ENCODE results near the gene TTC1.
"Not testable (repeated sequence)": the region's sequence is repeated elsewhere in the genome, so short reads cannot be mapped to it uniquely, and the experiment has no call there.

TTC1 gene

GRCh38 chr5:160040471-160040835 lies 31.5 kb downstream of the TTC1 start:
- DNase-seq (ENCODE audit: low spot score): no peak

- no peak for DNase-seq (ENCODE audit: low spot score)
These were observed 33.7 kb downstream of the TTC1 start for GRCh38 chr5:160042671-160043070.

GRCh38 chr5:160044391-160044804 lies 35.5 kb downstream of the TTC1 start:
- no peak for DNase-seq (ENCODE audit: low spot score)

GRCh38 chr5:160044967-160045366 lies 36.0 kb downstream of the TTC1 start:
- no peak for DNase-seq (ENCODE audit: low spot score)

GRCh38 chr5:160047423-160047822 lies 38.5 kb downstream of the TTC1 start:
- DNase-seq (ENCODE audit: low spot score): no peak

GRCh38 chr5:160048131-160048530 lies 39.2 kb downstream of the TTC1 start:
- DNase-seq (ENCODE audit: low spot score): no peak

GRCh38 chr5:160049099-160049498 lies 40.2 kb downstream of the TTC1 start:
- no peak for DNase-seq (ENCODE audit: low spot score)

- no peak for DNase-seq (ENCODE audit: low spot score)
These were observed 45.1 kb downstream of the TTC1 start for GRCh38 chr5:160054047-160054446.

GRCh38 chr5:160054831-160055230 lies 45.9 kb downstream of the TTC1 start:
- DNase-seq (ENCODE audit: low spot score): no peak

- no peak for DNase-seq (ENCODE audit: low spot score)
These were observed 48.3 kb downstream of the TTC1 start for GRCh38 chr5:160057256-160057655.

- no peak for DNase-seq (ENCODE audit: low spot score)
These were observed 51.1 kb downstream of the TTC1 start for GRCh38 chr5:160060001-160060400.

GRCh38 chr5:160061770-160062169 lies 52.8 kb downstream of the TTC1 start:
- no peak for DNase-seq (ENCODE audit: low spot score)

GRCh38 chr5:160064417-160064810 lies 55.5 kb downstream of the TTC1 start:
- DNase-seq (ENCODE audit: low spot score): no peak

GRCh38 chr5:160064995-160065614 lies 56.2 kb downstream of the TTC1 start:
- DNase-seq (ENCODE audit: low spot score): no peak

- DNase-seq (ENCODE audit: low spot score): not testable (repeated sequence)
These were observed 60.2 kb downstream of the TTC1 start for GRCh38 chr5:160069120-160069519.

- no peak for DNase-seq (ENCODE audit: low spot score)
These were observed 62.6 kb downstream of the TTC1 start for GRCh38 chr5:160071516-160071915.

- no peak for DNase-seq (ENCODE audit: low spot score)
These were observed 63.0 kb downstream of the TTC1 start for GRCh38 chr5:160071916-160072315.

- no peak for DNase-seq (ENCODE audit: low spot score)
These were observed 66.1 kb downstream of the TTC1 start for GRCh38 chr5:160075073-160075472.

GRCh38 chr5:160076997-160077396 lies 68.1 kb downstream of the TTC1 start:
- DNase-seq (ENCODE audit: low spot score): no peak

- DNase-seq (ENCODE audit: low spot score): no peak
These were observed 70.8 kb downstream of the TTC1 start for GRCh38 chr5:160079753-160080152.

- DNase-seq (ENCODE audit: low spot score): no peak
These were observed 72.6 kb downstream of the TTC1 start for GRCh38 chr5:160081495-160081894.

- no peak for DNase-seq (ENCODE audit: low spot score)
These were observed 73.9 kb downstream of the TTC1 start for GRCh38 chr5:160082614-160083500.

- no peak for DNase-seq (ENCODE audit: low spot score)
These were observed 74.6 kb downstream of the TTC1 start for GRCh38 chr5:160083501-160083900.

GRCh38 chr5:160084144-160084543 lies 75.2 kb downstream of the TTC1 start:
- DNase-seq (ENCODE audit: low spot score): no peak

Data from ecto neural progenitor cell (in vitro differentiated cells).